HG02610 (cell line): ENCODE data around the gene LRP1-AS.

ENCODE experiments used
- ATAC-seq: cut with Tn5 transposase; IDR thresholded peaks from one replicate; pipeline ENCODE4 v1.9.1; 2021; ENCODE audit warnings: mild to moderate bottlenecking, moderate library complexity; ENCODE audit not compliant: unreplicated experiment

LRP1-AS gene

GRCh38 chr12:57099766-57100165, 47.7 kb downstream of the LRP1-AS start:
- ATAC-seq: no peak

GRCh38 chr12:57099047-57099714, 48.2 kb downstream of the LRP1-AS start:
- ATAC-seq: no peak

GRCh38 chr12:57098546-57098945, 48.9 kb downstream of the LRP1-AS start:
- ATAC-seq: no peak

GRCh38 chr12:57097554-57097835, 49.9 kb downstream of the LRP1-AS start:
- no peak for ATAC-seq

- no peak for ATAC-seq
Observed at GRCh38 chr12:57096748-57097553, 50.5 kb downstream of the LRP1-AS start.

- ATAC-seq: no peak
Observed at GRCh38 chr12:57096099-57096572, 51.3 kb downstream of the LRP1-AS start.

DNA sequence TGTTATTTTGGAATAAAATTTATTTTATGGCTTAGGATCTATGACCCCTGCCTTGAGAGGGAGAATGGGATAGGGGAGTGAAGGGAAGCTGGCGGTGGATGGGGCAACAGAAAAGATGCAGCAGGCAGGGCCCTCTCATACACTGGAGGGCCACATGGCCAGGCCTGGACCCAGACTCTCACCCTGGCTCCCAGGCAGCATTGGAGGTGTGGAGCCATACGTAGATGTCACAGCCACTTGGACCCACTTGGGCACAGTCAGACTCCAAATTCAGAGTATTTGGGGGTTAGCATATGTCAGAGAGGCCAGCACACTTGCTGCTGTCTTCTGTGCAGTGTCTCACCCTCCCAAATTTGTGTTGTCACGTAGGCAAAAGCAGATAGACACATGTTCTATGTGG, 52.0 kb downstream of the LRP1-AS start:
- ATAC-seq: no peak
